KMS-11 (cell line): ENCODE results near the gene ISG15.
"Not testable (repeated sequence)": the region's sequence is repeated elsewhere in the genome, so short reads cannot be mapped to it uniquely, and the experiment has no call there.

Experiments used
- H2AFZ ChIP-seq: fragments of 200-600 bp; sonication (generic); 2 replicates; pipeline ENCODE4 v1.6.1; 2016; ENCODE audit warnings: antibody characterized with exemption, mixed run types, low read depth
- H3K27ac ChIP-seq: fragments of 200-600 bp; sonication (generic); 2 replicates; pipeline ENCODE4 v1.6.1; 2016; ENCODE audit warnings: mild to moderate bottlenecking, mixed run types
- H3K27me3 ChIP-seq: fragments of 200-600 bp; sonication (generic); 2 replicates; pipeline ENCODE4 v1.6.1; 2017; ENCODE audit warnings: mild to moderate bottlenecking, low read depth, mixed run types, moderate library complexity; ENCODE audit not compliant: insufficient read depth
- H3K36me3 ChIP-seq: fragments of 200-600 bp; sonication (generic); 2 replicates; pipeline ENCODE4 v1.6.1; 2017; ENCODE audit warnings: mild to moderate bottlenecking, mixed run types; ENCODE audit not compliant: insufficient read depth
- H3K4me1 ChIP-seq: fragments of 200-600 bp; sonication (generic); 2 replicates; pipeline ENCODE4 v1.6.1; 2016; ENCODE audit warnings: mild to moderate bottlenecking, low read depth, mixed run types; ENCODE audit not compliant: poor library complexity, severe bottlenecking
- H3K4me2 ChIP-seq: fragments of 200-600 bp; sonication (generic); 2 replicates; pipeline ENCODE4 v1.7.0; 2016; ENCODE audit warnings: mild to moderate bottlenecking, mixed run types
- H3K4me3 ChIP-seq: fragments of 200-600 bp; sonication (generic); IDR thresholded peaks from 2 replicates; pipeline ENCODE4 v1.6.1; 2017; ENCODE audit warnings: low read depth, low read length, mixed read lengths; ENCODE audit not compliant: insufficient read depth
- H3K79me2 ChIP-seq: fragments of 200-600 bp; sonication (generic); 2 replicates; pipeline ENCODE4 v1.6.1; 2016; ENCODE audit warnings: low read depth, mixed run types; ENCODE audit not compliant: insufficient read depth
- H3K9ac ChIP-seq: fragments of 200-600 bp; sonication (generic); 2 replicates; pipeline ENCODE4 v1.6.1; 2016; ENCODE audit warnings: mild to moderate bottlenecking, mixed run types
- H4K20me1 ChIP-seq: fragments of 200-600 bp; sonication (generic); 2 replicates; pipeline ENCODE4 v1.6.1; 2016; ENCODE audit warnings: mild to moderate bottlenecking, mixed run types; ENCODE audit not compliant: insufficient read depth
- CTCF ChIP-seq: fragments of 200-600 bp; sonication (generic); conservative IDR thresholded peaks from 2 replicates; pipeline ENCODE4 v1.6.1; 2017; ENCODE audit warnings: low read depth, mild to moderate bottlenecking, antibody characterized with exemption, low read length, moderate library complexity, mixed read lengths

The ISG15 gene

GRCh38 chr1:1014799-1015681 is 1.7 kb downstream of the ISG15 start:
- Histone ChIP-seq H3K4me3 (no peak overlapping the region), H4K20me1 (no peaks in the 10 kb centered on the region)

GRCh38 chr1:1017397-1018320 is 4.4 kb downstream of the ISG15 start:
- peaks cover 27% of the 10 kb centered on the region for H3K4me1 ChIP-seq
- H3K79me2 ChIP-seq, H4K20me1 ChIP-seq, H3K36me3 ChIP-seq, H3K4me2 ChIP-seq, H2AFZ ChIP-seq, H3K4me3 ChIP-seq, H3K27ac ChIP-seq, H3K9ac ChIP-seq: not testable (repeated sequence)
- peaks cover 21% of the 10 kb centered on the region for H3K27me3 ChIP-seq

More at GRCh38 chr1:1014799-1015681, 1.7 kb downstream of the ISG15 start:
- Histone ChIP-seq H3K79me2 (no peaks in the 10 kb centered on the region), H2AFZ (no peak overlapping the region), H3K27me3 (peaks cover 18% of the 10 kb centered on the region), H3K4me2 (no peak overlapping the region), H3K36me3 (no peaks in the 10 kb centered on the region), H3K27ac (no peak overlapping the region), H3K9ac (no peak overlapping the region), H3K4me1 (peaks cover 20% of the 10 kb centered on the region)
- TF ChIP-seq CTCF = no peak

GRCh38 chr1:1018321-1018685 is 5.0 kb downstream of the ISG15 start:
- H3K27ac ChIP-seq = not testable (repeated sequence)

GRCh38 chr1:1019122-1019999 is 6.1 kb downstream of the ISG15 start:
- Histone ChIP-seq H3K4me3 (no peak overlapping the region), H3K27ac (no peak overlapping the region), H3K36me3 (no peaks in the 10 kb centered on the region), H3K4me1 (peaks cover 17% of the 10 kb centered on the region), H2AFZ (no peak overlapping the region), H3K9ac (no peak overlapping the region), H3K27me3 (peaks cover 36% of the 10 kb centered on the region), H4K20me1 (no peaks in the 10 kb centered on the region), H3K79me2 (no peaks in the 10 kb centered on the region), H3K4me2 (peak overlapping the region; percentile 24; the same call in 1 of the 2 replicates)
- TF ChIP-seq CTCF = peak; percentile 31

More at GRCh38 chr1:1018321-1018685, 5.0 kb downstream of the ISG15 start:
- H3K36me3 ChIP-seq, H3K9ac ChIP-seq, H4K20me1 ChIP-seq, H3K79me2 ChIP-seq, H2AFZ ChIP-seq, H3K4me2 ChIP-seq, H3K4me3 ChIP-seq: not testable (repeated sequence)
- peaks cover 24% of the 10 kb centered on the region for H3K4me1 ChIP-seq
- H3K27me3 ChIP-seq = peaks cover 27% of the 10 kb centered on the region
